ENCODE results near the gene GPR83. TPM values are rescaled to one million over a fixed set of nuclear protein-coding genes. Genes with fewer than 3 reads are reported as not detected.

Gene GPR83
- polyA plus RNA-seq, 2 of the 4 experiments (the other 2 are of a cell fraction): 0.06 to 0.09 TPM

DNA sequence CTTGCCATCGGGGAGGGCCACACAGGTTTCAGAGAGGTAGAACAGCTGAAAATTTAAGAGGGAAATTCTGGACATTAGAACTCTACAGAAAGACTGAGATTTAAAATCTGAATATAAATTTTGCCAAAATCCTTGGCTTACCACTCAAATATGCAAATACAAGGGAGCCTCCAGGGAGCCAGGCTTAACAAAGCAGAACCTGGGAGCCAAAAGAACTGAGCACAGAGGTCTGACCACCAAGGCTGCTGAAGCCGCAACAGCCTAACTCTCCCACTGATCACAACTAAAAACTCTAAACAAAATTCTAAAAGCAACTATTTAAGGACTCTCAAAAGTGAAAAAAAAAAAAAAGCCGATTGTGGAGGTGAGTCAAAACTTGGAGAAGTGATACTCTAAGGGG, 62.6 kb downstream of the GPR83 start:
- no peak for FAIRE-seq
- Histone ChIP-seq H3K4me2 (no peak overlapping the region), H3K4me1 (no peaks in the 10 kb centered on the region), H3K27ac (no peak overlapping the region), H3K4me3 (no peak overlapping the region), H3K9me3 (no peaks in the 10 kb centered on the region)
- DNase-seq (ENCODE audit: low read depth in 1 of 2, low spot score in 1 of 2): no peak
- CTCF ChIA-PET: no interaction called here
- 47% methylated on average over 3 of the region's 3 CpGs for WGBS (ENCODE audit: missing lambda C conversion rate)
- TF ChIP-seq FOSB (CRISPR knock-in tag; IDR thresholded peaks at IDR 0.05) (no peak), EP300 (IDR thresholded peaks at IDR 0.05) (no peak), RNF2 (IDR thresholded peaks at IDR 0.05; ENCODE audit: borderline replicate concordance, low read depth) (no peak), CEBPB (IDR thresholded peaks at IDR 0.05) (no peak), ZNF302 (CRISPR knock-in tag; IDR thresholded peaks at IDR 0.05) (no peak), HDAC2 (IDR thresholded peaks at IDR 0.05) (no peak), CBX2 (IDR thresholded peaks at IDR 0.05; ENCODE audit: borderline replicate concordance, low read depth) (no peak), CHD4 (IDR thresholded peaks at IDR 0.05; ENCODE audit: borderline replicate concordance) (no peak), RAD21 (conservative IDR thresholded peaks at IDR 0.05 in 1 of 2, IDR thresholded peaks at IDR 0.05 in 1 of 2) (no peak), TP53 (CRISPR knock-in tag; IDR thresholded peaks at IDR 0.05) (no peak)
- TF ChIP-seq, protein P1, sequence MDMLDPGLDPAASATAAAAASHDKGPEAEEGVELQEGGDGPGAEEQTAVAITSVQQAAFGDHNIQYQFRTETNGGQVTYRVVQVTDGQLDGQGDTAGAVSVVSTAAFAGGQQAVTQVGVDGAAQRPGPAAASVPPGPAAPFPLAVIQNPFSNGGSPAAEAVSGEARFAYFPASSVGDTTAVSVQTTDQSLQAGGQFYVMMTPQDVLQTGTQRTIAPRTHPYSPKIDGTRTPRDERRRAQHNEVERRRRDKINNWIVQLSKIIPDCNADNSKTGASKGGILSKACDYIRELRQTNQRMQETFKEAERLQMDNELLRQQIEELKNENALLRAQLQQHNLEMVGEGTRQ (IDR thresholded peaks at IDR 0.05): no peak
- TF ChIP-seq, protein P2, sequence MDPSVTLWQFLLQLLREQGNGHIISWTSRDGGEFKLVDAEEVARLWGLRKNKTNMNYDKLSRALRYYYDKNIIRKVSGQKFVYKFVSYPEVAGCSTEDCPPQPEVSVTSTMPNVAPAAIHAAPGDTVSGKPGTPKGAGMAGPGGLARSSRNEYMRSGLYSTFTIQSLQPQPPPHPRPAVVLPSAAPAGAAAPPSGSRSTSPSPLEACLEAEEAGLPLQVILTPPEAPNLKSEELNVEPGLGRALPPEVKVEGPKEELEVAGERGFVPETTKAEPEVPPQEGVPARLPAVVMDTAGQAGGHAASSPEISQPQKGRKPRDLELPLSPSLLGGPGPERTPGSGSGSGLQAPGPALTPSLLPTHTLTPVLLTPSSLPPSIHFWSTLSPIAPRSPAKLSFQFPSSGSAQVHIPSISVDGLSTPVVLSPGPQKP (IDR thresholded peaks at IDR 0.05; ENCODE audit: low read depth, low read length): no peak
- TF ChIP-seq, protein P3, sequence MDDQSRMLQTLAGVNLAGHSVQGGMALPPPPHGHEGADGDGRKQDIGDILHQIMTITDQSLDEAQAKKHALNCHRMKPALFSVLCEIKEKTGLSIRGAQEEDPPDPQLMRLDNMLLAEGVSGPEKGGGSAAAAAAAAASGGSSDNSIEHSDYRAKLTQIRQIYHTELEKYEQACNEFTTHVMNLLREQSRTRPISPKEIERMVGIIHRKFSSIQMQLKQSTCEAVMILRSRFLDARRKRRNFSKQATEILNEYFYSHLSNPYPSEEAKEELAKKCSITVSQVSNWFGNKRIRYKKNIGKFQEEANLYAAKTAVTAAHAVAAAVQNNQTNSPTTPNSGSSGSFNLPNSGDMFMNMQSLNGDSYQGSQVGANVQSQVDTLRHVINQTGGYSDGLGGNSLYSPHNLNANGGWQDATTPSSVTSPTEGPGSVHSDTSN (IDR thresholded peaks at IDR 0.05): no peak
- TF ChIP-seq, protein P4, sequence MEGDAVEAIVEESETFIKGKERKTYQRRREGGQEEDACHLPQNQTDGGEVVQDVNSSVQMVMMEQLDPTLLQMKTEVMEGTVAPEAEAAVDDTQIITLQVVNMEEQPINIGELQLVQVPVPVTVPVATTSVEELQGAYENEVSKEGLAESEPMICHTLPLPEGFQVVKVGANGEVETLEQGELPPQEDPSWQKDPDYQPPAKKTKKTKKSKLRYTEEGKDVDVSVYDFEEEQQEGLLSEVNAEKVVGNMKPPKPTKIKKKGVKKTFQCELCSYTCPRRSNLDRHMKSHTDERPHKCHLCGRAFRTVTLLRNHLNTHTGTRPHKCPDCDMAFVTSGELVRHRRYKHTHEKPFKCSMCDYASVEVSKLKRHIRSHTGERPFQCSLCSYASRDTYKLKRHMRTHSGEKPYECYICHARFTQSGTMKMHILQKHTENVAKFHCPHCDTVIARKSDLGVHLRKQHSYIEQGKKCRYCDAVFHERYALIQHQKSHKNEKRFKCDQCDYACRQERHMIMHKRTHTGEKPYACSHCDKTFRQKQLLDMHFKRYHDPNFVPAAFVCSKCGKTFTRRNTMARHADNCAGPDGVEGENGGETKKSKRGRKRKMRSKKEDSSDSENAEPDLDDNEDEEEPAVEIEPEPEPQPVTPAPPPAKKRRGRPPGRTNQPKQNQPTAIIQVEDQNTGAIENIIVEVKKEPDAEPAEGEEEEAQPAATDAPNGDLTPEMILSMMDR (IDR thresholded peaks at IDR 0.05): no peak
- no peak for ATAC-seq
- POLR2A ChIA-PET: no interaction called here

DNA sequence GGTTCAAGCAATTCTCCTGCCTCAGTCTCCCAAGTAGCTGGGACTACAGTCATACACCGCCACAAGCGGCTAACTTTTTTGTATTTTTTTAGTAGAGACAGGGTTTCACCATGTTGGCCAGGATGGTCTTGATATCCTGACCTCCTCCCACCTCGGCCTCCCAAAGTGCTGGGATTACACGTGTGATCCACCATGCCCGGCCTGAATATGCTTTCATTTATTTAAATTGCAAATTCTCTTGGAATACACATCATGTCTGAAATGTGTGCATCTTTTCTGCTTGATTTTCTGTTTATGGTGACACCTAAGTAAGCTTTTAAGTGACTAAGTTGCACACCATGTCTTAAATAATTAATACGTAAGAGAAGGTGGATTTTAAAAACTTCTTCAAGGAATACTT, 65.2 kb downstream of the GPR83 start:
- no peak overlapping the region for H3K4me3 ChIP-seq
- H3K9me3 ChIP-seq: no peaks in the 10 kb centered on the region
- H3K4me2 ChIP-seq: no peak overlapping the region
- ATAC-seq (no peak), DNase-seq (ENCODE audit: low read depth in 1 of 2, low spot score in 1 of 2) (no peak), FAIRE-seq (no peak)
- POLR2A ChIA-PET: no interaction called here
- H3K4me1 ChIP-seq: no peaks in the 10 kb centered on the region
- WGBS (ENCODE audit: missing lambda C conversion rate): 50% methylated on average over 6 of the region's 6 CpGs
- no peak for TF ChIP-seq KDM5A (IDR thresholded peaks at IDR 0.05)
- no peak for TF ChIP-seq ZFP36 (IDR thresholded peaks at IDR 0.05; ENCODE audit: borderline replicate concordance, partially characterized antibody)
- TF ChIP-seq, protein P4 (IDR thresholded peaks at IDR 0.05): no peak
- TF ChIP-seq ZSCAN20 (CRISPR knock-in tag; IDR thresholded peaks at IDR 0.05): no peak
- no peak for TF ChIP-seq RCOR1 (IDR thresholded peaks at IDR 0.05; ENCODE audit: low read depth, low read length)
- TF ChIP-seq MAZ (IDR thresholded peaks at IDR 0.05; ENCODE audit: borderline replicate concordance, low read depth, low read length): no peak
- no peak for TF ChIP-seq EP300 (IDR thresholded peaks at IDR 0.05)
- TF ChIP-seq HOXA7 (CRISPR knock-in tag; IDR thresholded peaks at IDR 0.05): no peak
- no peak for TF ChIP-seq CHD2 (IDR thresholded peaks at IDR 0.05; ENCODE audit: low read length, partially characterized antibody)
- TF ChIP-seq CEBPB (IDR thresholded peaks at IDR 0.05): no peak
- no peak overlapping the region for H3K27ac ChIP-seq
- CTCF ChIA-PET: interaction anchor here (1.7 kb wide), 1 partner anchor 12 kb away, joined by 4 read pairs; no protein-coding TSS in a partner anchor

Measured in A549 (cell line).